Neural cell (in vitro differentiated cells): ENCODE data around the gene ARHGEF17. TPM values are rescaled to one million over a fixed set of nuclear protein-coding genes. Genes with fewer than 3 reads are reported as not detected.
A peak's percentile ranks its signal among the peaks of the same experiment; 100 is the strongest.

Experiments used
- H2AFZ ChIP-seq: fragments of 200-600, 300-800 bp; sonication (generic), shearing (Covaris generic); 2 replicates; pipeline ENCODE4 v1.6.0; 2014; ENCODE audit warnings: low read depth, mild to moderate bottlenecking, antibody characterized with exemption, low read length, moderate library complexity
- H3F3A ChIP-seq: fragments of 200-600 bp; shearing (Covaris generic); 2 replicates; pipeline ENCODE4 v1.6.1; 2016; ENCODE audit warnings: mild to moderate bottlenecking, moderate library complexity, mixed read lengths, antibody characterized with exemption, low read length; ENCODE audit not compliant: insufficient read depth, poor library complexity, severe bottlenecking
- H3K27ac ChIP-seq: fragments of 200-600, 300-800 bp; sonication (generic), shearing (Covaris generic); 2 replicates; pipeline ENCODE4 v1.5.1; 2014; ENCODE audit warnings: mild to moderate bottlenecking, low read length, moderate library complexity
- H3K27me3 ChIP-seq: fragments of 300-800, 200-600 bp; sonication (generic), shearing (Covaris generic); 2 replicates; pipeline ENCODE4 v1.6.0; 2014; ENCODE audit warnings: mild to moderate bottlenecking, low read depth, low read length, moderate library complexity; ENCODE audit not compliant: insufficient read depth
- H3K36me3 ChIP-seq: fragments of 300-800, 200-600 bp; sonication (generic), shearing (Covaris generic); 2 replicates; pipeline ENCODE4 v1.5.1; 2014; ENCODE audit warnings: mild to moderate bottlenecking, antibody characterized with exemption, low read length, moderate library complexity; ENCODE audit not compliant: insufficient read depth
- H3K4me2 ChIP-seq: fragments of 300-800, 200-600 bp; sonication (generic), shearing (Covaris generic); 2 replicates; pipeline ENCODE4 v1.6.0; 2014; ENCODE audit warnings: mild to moderate bottlenecking, low read length
- H3K4me3 ChIP-seq: fragments of 300-800, 200-600 bp; sonication (generic), shearing (Covaris generic); 2 replicates; pipeline ENCODE4 v1.5.1; 2014; ENCODE audit warnings: mild to moderate bottlenecking, low read length, moderate library complexity
- H3K79me2 ChIP-seq: fragments of 200-600 bp; shearing (Covaris generic); replicated peaks from 2 replicates; pipeline ENCODE4 v1.6.0; 2014; ENCODE audit warnings: mild to moderate bottlenecking, low read length, moderate library complexity; ENCODE audit not compliant: insufficient read depth
- H3K9ac ChIP-seq: fragments of 300-800, 200-600 bp; sonication (generic), shearing (Covaris generic); 2 replicates; pipeline ENCODE4 v1.6.1; 2016; ENCODE audit warnings: mild to moderate bottlenecking, low read length, mixed read lengths
- H3K9me2 ChIP-seq: fragments of 200-600 bp; shearing (Covaris generic); 2 replicates; pipeline ENCODE4 v1.6.1; 2016; ENCODE audit warnings: mild to moderate bottlenecking, low read length, mixed read lengths; ENCODE audit not compliant: insufficient read depth
- H3K9me3 ChIP-seq: fragments of 200-600, 300-800 bp; sonication (generic), shearing (Covaris generic); 2 replicates; pipeline ENCODE4 v1.6.1; 2016; ENCODE audit warnings: mild to moderate bottlenecking, mixed run types, low read length, moderate library complexity, mixed read lengths
- H4K20me1 ChIP-seq: fragments of 200-600 bp; shearing (Covaris generic); 2 replicates; pipeline ENCODE4 v1.6.1; 2016; ENCODE audit warnings: mild to moderate bottlenecking, mixed run types; ENCODE audit not compliant: insufficient read depth
- CTCF ChIP-seq: fragments of 450-650 bp; IDR thresholded peaks from 2 replicates; pipeline ENCODE4 v1.5.1; 2014; ENCODE audit warnings: antibody characterized with exemption, mild to moderate bottlenecking, moderate library complexity; ENCODE audit not compliant: poor library complexity, severe bottlenecking
- EP300 ChIP-seq: fragments of 450-650 bp; conservative IDR thresholded peaks from 2 replicates; pipeline ENCODE4 v1.6.1; 2014; ENCODE audit warnings: antibody characterized with exemption, mild to moderate bottlenecking, moderate library complexity; ENCODE audit not compliant: poor library complexity, severe bottlenecking
- EZH2 ChIP-seq: fragments of 200-600, 300-800 bp; shearing (Covaris generic), sonication (generic); IDR thresholded peaks from 2 replicates; pipeline ENCODE4 v1.6.1; 2014; ENCODE audit warnings: antibody characterized with exemption, low read length, borderline replicate concordance, mild to moderate bottlenecking; ENCODE audit not compliant: insufficient read depth, poor library complexity, severe bottlenecking
- MXI1 ChIP-seq: fragments of 450-650 bp; conservative IDR thresholded peaks from 2 replicates; pipeline ENCODE4 v1.6.1; 2014; ENCODE audit warnings: antibody characterized with exemption, mild to moderate bottlenecking; ENCODE audit not compliant: poor library complexity, severe bottlenecking
- POLR2AphosphoS5 ChIP-seq: IDR thresholded peaks from 2 replicates; pipeline ENCODE4 v1.6.1; 2012
- RAD21 ChIP-seq: fragments of 450-650 bp; conservative IDR thresholded peaks from 2 replicates; pipeline ENCODE4 v1.6.1; 2014; ENCODE audit warnings: antibody characterized with exemption, mild to moderate bottlenecking, moderate library complexity
- SMC3 ChIP-seq: fragments of 450-650 bp; conservative IDR thresholded peaks from 2 replicates; pipeline ENCODE4 v1.6.1; 2014; ENCODE audit warnings: antibody characterized with exemption, mild to moderate bottlenecking, moderate library complexity; ENCODE audit not compliant: poor library complexity
- TAF1 ChIP-seq: IDR thresholded peaks from 2 replicates; pipeline ENCODE4 v1.6.1; 2012; ENCODE audit warnings: low read depth
- polyA plus RNA-seq: library from polyadenylated mRNA; depleted of rRNA; stranded (reverse); fragments of >200 nt; gene quantifications from 2 replicates; pipeline ENCODE4 v1.2.3, GENCODE V29; 2014
- TF ChIP-seq, protein P1 (sequence below): IDR thresholded peaks from 2 replicates; pipeline ENCODE4 v1.6.1; 2012; ENCODE audit warnings: borderline replicate concordance

The ARHGEF17 gene
- polyA plus RNA-seq, 1 donor from 2014 or later: 7.9 TPM

DNA sequence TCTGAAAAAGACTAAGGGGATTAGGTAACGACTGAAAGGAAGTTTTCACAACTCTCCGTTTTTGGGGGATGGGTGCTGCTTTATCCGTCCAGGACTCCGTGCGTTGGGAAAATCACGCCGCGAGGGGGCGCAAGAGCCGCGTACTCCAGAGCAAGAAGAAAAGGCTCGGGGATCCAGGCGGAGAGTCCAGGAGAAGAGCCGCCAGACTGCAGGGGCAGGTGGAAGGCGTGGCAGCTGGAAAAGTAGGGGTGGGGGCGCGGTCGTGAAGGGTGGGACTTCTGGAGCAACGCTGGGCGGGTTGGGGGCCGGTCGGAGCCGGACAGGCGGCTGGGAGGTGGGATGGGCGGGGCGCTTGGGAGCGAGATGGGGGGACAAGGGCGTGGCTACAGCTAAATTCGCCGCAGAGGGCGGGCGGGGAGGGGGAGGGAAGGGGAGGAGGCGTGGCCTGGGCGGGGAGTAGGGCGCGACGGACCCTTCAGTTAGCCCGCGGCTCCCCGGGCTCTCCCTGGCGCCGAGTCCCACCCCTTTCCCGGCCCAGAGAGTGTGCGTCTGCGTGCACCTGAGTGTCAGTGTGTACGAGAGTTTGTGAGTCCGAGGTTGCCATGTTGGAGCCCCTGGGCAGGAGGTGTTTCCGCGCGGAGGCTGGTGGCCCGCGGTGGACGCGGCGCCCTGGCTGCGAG, 613 bp upstream of the ARHGEF17 start:
- no peaks in the 10 kb centered on the region for H3K9me3 ChIP-seq
- H4K20me1 ChIP-seq: no peaks in the 10 kb centered on the region
- peaks cover 25% of the 10 kb centered on the region for H3K79me2 ChIP-seq
- TF ChIP-seq RAD21 (peak; percentile 87), TAF1 (no peak), EZH2 (no peak), CTCF (peak; percentile 91), MXI1 (peak; percentile 20), SMC3 (peak; percentile 91), EP300 (no peak), POLR2AphosphoS5 (no peak)
- peak overlapping the region; percentile 48 for H2AFZ ChIP-seq
- no peaks in the 10 kb centered on the region for H3K36me3 ChIP-seq
- H3K9ac ChIP-seq: peak overlapping the region; percentile 58
- no peaks in the 10 kb centered on the region for H3F3A ChIP-seq
- H3K27me3 ChIP-seq: peaks cover 16% of the 10 kb centered on the region
- H3K4me3 ChIP-seq: peak overlapping the region; percentile 88
- H3K27ac ChIP-seq: no peak overlapping the region
- peak overlapping the region; percentile 76 for H3K4me2 ChIP-seq
- H3K9me2 ChIP-seq: no peaks in the 10 kb centered on the region

- Histone ChIP-seq H3K27me3 (peaks cover 16% of the 10 kb centered on the region), H4K20me1 (no peaks in the 10 kb centered on the region), H3K27ac (no peak overlapping the region), H3K79me2 (peaks cover 41% of the 10 kb centered on the region), H3K36me3 (no peaks in the 10 kb centered on the region), H3F3A (no peaks in the 10 kb centered on the region), H3K9me2 (no peaks in the 10 kb centered on the region), H3K4me3 (peak overlapping the region; percentile 88), H3K9ac (no peak overlapping the region), H3K4me2 (no peak overlapping the region), H3K9me3 (no peaks in the 10 kb centered on the region), H2AFZ (no peak overlapping the region)
- TF ChIP-seq EZH2 (peak; percentile 80), RAD21 (no peak)
Measured at GRCh38 chr11:73308961-73309919, 1.2 kb downstream of the ARHGEF17 start.

DNA sequence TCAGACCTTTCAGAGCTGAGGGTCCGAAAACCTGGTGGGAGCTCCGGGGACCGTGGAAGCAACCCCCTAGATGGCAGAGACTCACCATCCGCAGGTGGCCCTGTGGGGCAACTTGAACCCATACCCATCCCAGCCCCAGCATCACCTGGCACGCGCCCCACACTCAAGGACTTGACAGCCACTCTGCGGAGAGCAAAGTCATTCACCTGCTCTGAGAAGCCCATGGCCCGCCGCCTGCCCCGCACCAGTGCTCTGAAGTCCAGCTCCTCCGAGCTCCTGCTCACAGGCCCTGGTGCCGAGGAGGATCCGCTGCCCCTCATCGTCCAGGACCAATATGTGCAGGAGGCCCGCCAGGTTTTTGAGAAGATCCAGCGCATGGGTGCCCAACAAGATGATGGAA, 2.0 kb downstream of the ARHGEF17 start:
- Histone ChIP-seq H3K4me3 (no peak overlapping the region), H2AFZ (no peak overlapping the region), H3K9me2 (no peaks in the 10 kb centered on the region), H3F3A (no peaks in the 10 kb centered on the region), H3K27ac (no peak overlapping the region), H3K9me3 (no peaks in the 10 kb centered on the region), H3K4me2 (no peak overlapping the region), H3K36me3 (no peaks in the 10 kb centered on the region), H3K79me2 (peaks cover 46% of the 10 kb centered on the region), H3K9ac (no peak overlapping the region), H4K20me1 (no peaks in the 10 kb centered on the region), H3K27me3 (peaks cover 16% of the 10 kb centered on the region)
- TF ChIP-seq EP300 (no peak), RAD21 (no peak), SMC3 (no peak), EZH2 (no peak), POLR2AphosphoS5 (no peak), MXI1 (no peak), CTCF (no peak), TAF1 (no peak)
- TF ChIP-seq, protein P1, sequence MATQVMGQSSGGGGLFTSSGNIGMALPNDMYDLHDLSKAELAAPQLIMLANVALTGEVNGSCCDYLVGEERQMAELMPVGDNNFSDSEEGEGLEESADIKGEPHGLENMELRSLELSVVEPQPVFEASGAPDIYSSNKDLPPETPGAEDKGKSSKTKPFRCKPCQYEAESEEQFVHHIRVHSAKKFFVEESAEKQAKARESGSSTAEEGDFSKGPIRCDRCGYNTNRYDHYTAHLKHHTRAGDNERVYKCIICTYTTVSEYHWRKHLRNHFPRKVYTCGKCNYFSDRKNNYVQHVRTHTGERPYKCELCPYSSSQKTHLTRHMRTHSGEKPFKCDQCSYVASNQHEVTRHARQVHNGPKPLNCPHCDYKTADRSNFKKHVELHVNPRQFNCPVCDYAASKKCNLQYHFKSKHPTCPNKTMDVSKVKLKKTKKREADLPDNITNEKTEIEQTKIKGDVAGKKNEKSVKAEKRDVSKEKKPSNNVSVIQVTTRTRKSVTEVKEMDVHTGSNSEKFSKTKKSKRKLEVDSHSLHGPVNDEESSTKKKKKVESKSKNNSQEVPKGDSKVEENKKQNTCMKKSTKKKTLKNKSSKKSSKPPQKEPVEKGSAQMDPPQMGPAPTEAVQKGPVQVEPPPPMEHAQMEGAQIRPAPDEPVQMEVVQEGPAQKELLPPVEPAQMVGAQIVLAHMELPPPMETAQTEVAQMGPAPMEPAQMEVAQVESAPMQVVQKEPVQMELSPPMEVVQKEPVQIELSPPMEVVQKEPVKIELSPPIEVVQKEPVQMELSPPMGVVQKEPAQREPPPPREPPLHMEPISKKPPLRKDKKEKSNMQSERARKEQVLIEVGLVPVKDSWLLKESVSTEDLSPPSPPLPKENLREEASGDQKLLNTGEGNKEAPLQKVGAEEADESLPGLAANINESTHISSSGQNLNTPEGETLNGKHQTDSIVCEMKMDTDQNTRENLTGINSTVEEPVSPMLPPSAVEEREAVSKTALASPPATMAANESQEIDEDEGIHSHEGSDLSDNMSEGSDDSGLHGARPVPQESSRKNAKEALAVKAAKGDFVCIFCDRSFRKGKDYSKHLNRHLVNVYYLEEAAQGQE: no peak
